GM21723 (cell line): ENCODE data around the gene DIO3.
"Not testable (repeated sequence)": the region's sequence is repeated elsewhere in the genome, so short reads cannot be mapped to it uniquely, and the experiment has no call there.

Source experiments
- ATAC-seq: cut with Tn5 transposase; IDR thresholded peaks from one replicate; pipeline ENCODE4 v1.9.1; 2021; ENCODE audit warnings: mild to moderate bottlenecking, moderate library complexity; ENCODE audit not compliant: unreplicated experiment

The DIO3 gene

GRCh38 chr14:101540481-101541462 lies 20.5 kb upstream of the DIO3 start:
- no peak for ATAC-seq

- ATAC-seq, result no peak
These were observed 18.9 kb upstream of the DIO3 start for GRCh38 chr14:101542391-101542790.

GRCh38 chr14:101543814-101544213 lies 17.5 kb upstream of the DIO3 start:
- ATAC-seq, result no peak

- ATAC-seq, result no peak
These were observed 16.7 kb upstream of the DIO3 start for GRCh38 chr14:101544550-101544949.

GRCh38 chr14:101546706-101547105 lies 14.6 kb upstream of the DIO3 start:
- no peak for ATAC-seq

GRCh38 chr14:101547107-101547738 lies 14.1 kb upstream of the DIO3 start:
- ATAC-seq, result no peak

GRCh38 chr14:101547961-101548669 lies 13.2 kb upstream of the DIO3 start:
- no peak for ATAC-seq

DNA sequence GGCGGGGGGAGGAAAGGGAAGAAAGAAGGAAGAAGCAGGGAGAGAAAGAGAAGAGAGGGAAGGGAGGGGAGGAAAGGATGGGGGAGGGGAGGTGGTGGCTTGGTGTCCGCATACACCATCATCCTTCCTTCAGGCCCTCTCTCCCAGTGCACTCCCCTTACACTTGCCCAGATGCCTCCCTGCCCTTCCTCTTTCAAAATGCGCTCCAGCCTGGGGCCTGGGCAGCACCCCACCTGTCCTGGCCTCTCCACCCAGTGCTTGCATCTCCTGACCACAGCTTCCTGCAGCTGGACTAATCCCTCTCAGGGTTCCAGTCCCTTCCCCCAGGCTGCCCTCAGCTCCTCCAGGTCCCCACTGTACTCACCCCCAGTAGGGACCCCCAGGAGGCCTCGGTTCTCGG lies 12.6 kb upstream of the DIO3 start:
- no peak for ATAC-seq

GRCh38 chr14:101549154-101549553 lies 12.1 kb upstream of the DIO3 start:
- no peak for ATAC-seq

- not testable (repeated sequence) for ATAC-seq
These were observed 10.9 kb upstream of the DIO3 start for GRCh38 chr14:101550202-101550912.

DNA sequence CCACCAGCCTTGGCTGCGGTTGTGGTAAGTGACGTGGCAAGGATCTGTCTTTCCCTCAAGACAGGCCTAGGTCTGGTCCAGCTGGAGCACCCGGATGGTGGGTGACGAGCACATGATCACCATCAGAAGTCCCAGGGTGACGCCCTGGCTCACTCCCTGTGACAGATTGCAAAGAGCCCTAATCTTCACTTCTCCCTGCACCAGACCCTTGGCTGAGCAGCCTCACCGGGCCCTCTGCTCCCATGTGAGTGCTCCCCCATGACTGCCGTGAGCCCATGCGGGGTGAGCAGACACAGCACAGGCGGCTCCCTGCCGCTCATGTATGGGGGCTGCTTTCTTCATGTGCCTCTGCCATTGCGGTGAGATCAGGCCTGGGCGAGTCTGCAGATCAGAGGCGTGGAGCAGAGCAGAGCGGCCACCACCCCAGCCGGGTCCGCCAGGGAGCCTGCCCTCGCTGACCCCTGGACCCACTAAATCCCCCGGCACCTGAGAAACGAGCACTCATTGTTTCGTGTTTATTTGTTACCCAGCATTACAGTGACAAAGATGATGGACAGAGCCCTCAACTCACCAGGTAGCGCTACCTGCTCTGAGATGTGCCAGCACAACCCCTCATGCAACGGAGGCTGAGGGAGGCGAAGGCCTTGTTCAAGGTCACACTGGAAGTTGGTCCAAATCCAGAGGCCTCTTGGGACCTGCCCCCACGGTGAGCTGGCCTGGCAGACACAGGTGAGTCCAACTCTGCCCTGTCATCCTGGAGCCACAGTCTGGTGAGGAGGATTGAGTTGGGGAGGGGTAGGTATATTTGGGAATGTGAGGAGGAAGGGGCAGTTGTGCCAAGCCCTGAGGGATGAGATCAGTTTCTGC lies 9.3 kb upstream of the DIO3 start:
- ATAC-seq, result no peak

- ATAC-seq, result no peak
These were observed 8.5 kb upstream of the DIO3 start for GRCh38 chr14:101552786-101553231.

DNA sequence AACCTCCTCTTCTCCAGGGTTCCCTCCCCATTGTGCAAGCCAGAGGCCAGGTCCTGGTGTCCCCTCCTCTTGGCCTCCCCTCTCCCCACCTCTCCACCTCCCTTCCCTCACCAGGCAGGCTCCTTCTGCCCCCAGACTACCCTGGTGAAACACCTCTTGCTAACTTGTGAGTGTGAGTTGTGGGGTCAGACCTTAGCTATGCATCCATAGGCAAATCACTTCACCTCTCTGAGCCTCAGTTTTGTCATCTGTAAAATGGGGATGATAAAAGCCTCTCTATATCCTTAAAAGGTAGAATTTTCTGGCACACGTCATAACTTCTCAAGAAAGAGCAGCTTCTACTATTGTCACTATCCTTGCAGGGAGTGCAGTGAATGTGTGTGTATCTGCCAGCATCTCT lies 7.9 kb upstream of the DIO3 start:
- no peak for ATAC-seq

- ATAC-seq, result no peak
These were observed 7.4 kb upstream of the DIO3 start for GRCh38 chr14:101553931-101554330.

DNA sequence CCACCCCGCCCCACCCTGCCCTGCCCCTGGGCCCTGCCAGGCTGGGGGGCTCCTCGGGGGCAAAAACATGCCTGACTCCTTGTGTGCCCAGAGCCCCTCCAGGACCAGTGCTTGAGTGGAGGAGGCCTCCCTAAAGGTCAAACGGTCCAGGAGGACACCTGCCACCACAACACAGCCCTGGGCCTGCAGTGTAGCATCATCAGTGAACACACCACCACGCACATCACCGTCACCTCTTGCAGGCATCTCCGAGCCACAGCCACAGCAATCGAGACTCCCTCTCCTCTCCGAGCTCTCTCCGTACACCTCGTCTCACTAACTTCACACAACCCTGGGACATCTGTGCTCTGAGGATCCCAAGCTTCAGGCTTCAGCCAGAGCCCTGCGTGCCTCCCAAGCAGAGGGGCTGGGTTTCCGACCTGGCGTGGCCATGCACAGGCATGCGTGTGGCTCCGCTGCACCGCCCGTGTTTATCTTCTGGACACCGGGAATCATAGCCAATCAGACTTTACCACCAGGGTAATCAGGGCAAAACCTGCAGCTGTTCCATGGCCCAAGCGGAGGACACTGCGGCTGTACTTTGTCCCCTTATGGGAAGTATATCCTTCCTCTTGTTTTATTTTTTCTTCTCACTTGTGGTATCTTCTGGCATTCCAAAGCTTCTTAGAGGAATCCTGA lies 6.2 kb upstream of the DIO3 start:
- no peak for ATAC-seq

GRCh38 chr14:101555669-101556043 lies 5.6 kb upstream of the DIO3 start:
- ATAC-seq, result not testable (repeated sequence)

- ATAC-seq, result no peak
These were observed 5.2 kb upstream of the DIO3 start for GRCh38 chr14:101556131-101556530.

- no peak for ATAC-seq
These were observed 4.6 kb upstream of the DIO3 start for GRCh38 chr14:101556566-101557320.

DNA sequence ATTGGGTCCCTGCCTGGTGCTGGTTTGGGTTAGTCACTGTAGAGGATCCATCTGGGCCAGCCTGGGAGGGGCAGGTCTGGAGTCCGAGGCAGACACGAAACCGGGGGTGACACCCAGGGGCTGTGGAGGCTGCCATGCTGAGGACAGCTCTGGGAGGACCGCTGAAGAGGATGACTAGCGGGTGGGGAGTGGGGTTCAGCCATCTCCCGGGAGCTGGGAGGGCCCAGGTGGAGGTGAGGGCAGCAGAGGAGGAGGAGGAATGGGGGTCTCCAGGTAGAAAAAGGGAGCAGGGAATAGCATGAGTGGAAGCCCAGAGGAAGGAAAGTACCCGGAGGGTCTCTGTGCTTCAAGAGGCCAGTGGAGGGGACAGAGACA lies 4.0 kb upstream of the DIO3 start:
- ATAC-seq, result no peak
